ENCODE results near the gene NMBR.
"Not testable (repeated sequence)": the region's sequence is repeated elsewhere in the genome, so short reads cannot be mapped to it uniquely, and the experiment has no call there.

Gene NMBR

DNA sequence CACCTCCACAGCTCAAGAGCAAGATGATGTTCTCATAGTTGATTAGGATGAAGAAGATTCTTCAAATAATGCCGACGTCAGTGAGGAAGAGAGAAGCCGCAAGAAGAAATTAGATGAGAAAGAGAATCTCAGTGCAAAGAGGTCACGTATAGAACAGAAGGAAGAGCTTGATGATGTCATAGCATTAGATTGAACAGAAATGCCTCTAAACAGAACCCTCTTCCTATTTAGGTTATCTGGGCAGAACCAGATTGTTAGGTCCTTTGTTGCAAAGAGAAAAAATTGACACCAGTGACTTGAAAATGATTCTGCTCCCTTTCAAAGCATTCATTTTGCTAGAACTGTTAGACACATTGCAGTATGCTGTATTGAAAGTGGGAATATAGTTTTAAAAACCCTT, 84.1 kb downstream of the NMBR start:
- DNase-seq (ENCODE audit: low read depth in 3 of 3, low spot score in 1 of 3), result not testable (repeated sequence)

- no peak for DNase-seq (ENCODE audit: low read depth in 3 of 3, low spot score in 1 of 3)
These were observed 88.2 kb downstream of the NMBR start for GRCh38 chr6:142058551-142059290.

DNA sequence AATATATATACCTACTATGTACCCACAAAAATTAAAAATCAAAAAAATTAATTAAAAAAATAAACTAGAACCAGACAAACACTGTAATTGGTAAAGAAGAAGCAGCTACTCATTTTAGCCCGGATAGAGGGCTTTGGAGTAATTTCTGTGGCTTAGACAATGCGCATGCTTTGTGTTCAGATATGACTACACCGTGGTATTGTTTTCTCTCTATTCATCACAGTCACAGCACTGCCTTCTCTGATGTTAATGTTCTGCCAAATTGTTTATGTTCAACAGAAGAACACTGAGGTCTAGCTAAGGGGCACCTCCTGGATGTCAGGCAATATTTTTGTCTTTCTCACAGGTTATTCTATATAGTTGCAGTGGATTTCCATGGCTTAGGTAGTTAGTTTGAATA, 91.7 kb downstream of the NMBR start:
- no peak for DNase-seq (ENCODE audit: low read depth in 3 of 3, low spot score in 1 of 3)

DNA sequence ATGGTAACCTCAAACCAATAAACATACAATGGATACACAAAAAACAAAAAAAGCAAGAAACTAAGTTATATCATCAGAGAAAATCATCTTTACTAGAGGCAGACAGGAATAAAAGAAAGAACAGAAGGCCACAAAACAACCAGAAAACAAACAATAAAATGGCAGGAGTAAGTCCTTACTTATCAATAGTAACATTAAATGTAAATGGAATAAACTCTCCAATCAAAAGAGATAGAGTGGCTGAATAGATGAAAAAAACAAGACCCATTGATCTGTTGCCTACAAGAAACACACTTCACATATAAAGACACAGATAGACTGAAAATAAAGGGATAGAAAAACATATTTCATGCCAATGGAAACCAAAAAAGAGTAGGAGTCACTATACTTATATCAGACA, 95.5 kb downstream of the NMBR start:
- no peak for DNase-seq (ENCODE audit: low read depth in 3 of 3, low spot score in 1 of 3)

- DNase-seq (ENCODE audit: low read depth in 3 of 3, low spot score in 1 of 3), result no peak
These were observed 98.3 kb downstream of the NMBR start for GRCh38 chr6:142048593-142048980.

DNA sequence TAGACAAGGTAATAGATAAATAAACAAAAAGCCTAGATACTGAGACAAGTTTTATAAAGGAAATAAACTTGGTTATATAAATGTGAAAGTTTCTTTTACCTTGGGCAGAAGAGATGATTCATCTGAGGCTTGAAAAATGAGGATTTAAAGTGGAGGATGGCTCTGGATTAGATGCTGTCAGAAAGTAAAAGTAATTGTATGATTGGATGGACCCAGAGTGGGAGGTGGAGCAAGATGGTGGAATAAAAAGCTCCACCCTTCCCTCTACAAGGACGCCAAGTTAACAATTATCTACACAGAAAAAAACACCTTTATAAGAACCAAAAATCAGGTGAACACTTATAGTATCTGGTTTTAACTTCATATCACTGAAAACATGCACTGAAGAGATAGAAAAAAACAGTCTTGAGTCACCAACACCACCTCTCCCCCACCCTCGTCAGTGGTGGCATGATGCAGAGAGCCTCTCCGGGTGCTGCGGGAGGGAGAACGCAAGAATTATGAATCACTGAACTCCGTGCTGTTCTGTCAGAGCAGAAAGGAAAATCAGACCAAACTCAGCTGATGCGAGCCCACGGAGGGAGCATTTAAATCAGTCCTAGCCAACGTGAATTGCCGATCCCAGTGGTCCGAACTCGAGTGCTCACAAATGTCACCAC, 98.9 kb downstream of the NMBR start:
- no peak for DNase-seq (ENCODE audit: low read depth in 3 of 3, low spot score in 1 of 3)

DNA sequence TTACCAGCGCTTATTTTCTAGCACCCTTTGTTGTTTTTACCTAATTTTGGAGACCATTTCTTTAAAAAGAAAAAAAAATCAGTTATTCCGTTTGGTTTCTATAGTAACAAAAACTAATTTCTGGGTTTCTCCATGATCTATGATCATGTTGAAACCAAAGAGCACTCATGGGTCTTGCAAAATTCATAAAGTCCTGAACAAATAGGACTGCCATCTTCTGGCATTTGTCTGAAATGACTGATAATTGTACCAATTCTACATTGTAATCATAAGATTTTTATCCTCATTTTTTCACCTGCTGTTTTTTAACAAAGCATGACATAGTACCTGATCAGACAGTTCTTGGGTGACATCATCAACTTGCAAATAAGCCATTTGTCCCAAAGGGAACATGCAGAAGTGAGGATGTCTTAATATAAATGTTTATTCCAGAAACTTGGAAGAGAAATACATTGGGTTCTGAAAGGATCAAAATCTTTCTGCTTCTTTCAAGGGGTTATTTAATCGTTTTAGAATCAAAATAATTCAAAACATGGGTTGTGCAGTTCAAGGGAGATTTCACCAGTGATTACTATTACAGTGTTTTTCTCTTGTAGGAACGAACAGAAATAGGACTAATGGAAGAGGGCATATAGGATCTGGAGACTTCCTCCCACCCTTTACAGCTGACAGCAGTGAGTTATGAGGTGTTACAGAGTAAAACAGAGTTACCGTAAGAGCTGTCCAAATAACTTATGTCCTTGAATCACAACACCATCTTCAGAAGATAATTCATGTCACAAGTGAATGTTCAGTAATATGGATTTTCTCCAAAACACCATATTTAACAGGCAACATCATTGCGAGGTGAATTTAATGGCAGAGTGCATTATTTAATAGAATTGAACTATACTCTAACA, 101.3 kb downstream of the NMBR start:
- no peak for DNase-seq (ENCODE audit: low read depth in 3 of 3, low spot score in 1 of 3)

DNA sequence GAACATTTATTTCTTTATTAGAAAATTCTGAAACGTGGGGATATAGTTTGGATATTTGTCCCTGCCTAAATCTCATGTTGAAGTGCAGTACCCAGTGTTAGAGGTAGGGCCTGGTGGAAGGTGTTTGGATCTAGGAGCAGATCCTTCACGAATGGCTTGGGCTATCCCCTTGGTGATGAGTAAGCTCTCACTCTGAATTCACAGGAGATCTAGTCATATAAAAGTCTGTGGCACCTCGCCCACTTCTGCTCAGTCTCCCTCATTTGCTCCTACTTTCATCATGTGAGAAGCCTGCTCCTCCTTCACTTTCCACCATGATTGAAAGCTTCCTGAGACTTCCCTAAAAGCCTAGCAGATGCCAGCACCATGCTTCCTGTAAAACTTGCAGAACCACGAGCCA, 111.0 kb downstream of the NMBR start:
- DNase-seq (ENCODE audit: low read depth in 3 of 3, low spot score in 1 of 3), result no peak

DNA sequence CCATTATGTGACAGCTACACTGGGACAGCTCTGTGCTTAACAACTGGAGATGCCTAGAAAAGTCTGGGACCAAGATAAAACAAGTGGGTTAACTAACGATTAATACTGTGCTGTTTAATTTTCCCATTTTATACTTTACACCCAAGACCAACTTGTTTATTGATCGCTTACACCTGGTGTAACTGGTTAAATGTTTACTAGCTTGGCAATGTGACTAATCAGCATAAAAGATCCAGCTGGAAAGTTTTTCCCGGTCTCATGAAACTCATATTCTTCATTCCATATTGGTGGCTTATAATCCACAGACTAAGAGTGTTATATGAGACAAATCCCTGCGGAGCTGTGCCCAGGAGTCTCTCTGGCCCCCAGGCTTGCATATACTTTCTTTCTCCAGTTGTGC, 115.9 kb downstream of the NMBR start:
- no peak for DNase-seq (ENCODE audit: low read depth in 3 of 3, low spot score in 1 of 3)

DNA sequence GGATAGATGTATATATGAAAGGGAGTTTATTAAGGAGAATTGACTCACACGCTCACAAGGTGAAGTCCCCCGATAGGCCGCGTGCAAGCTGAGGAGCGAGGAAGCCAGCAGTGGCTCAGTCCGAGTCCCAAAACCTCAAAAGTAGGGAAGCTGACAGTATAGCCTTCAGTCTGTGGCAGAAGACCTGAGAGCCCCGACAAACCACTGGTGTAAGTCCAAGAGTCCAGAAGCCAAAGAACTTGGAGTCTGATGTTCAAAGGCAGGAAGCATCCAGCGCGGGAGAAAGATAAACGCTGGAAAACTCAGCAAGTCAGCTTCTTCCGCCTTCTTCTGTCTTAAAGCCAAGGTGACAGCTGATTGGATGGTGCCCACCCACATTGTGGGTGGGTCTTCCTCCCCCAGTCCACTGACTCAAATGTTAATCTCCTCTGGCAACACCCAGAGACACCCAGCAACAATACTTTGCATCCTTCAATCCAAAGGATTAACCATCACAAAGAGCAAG, 116.8 kb downstream of the NMBR start:
- no peak for DNase-seq (ENCODE audit: low read depth in 3 of 3, low spot score in 1 of 3)

- no peak for DNase-seq (ENCODE audit: low read depth in 3 of 3, low spot score in 1 of 3)
These were observed 118.4 kb downstream of the NMBR start for GRCh38 chr6:142028527-142028926.

DNA sequence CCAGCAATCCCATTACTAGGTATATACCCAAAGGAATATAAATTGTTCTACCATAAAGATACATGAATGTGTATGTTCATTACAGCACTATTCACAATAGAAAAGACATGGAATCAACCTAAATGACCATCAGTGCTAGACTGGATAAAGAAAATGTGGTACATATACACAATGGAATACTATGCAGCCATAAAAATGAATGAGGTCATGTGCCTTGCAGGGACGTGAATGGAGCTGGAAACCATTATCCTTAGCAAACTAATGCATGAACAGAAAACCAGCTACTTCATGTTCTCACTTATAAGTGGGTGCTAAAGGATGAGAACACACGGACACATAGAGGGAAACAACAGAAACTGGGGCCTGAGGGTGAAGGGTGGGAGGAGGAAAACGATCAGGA, 119.1 kb downstream of the NMBR start:
- DNase-seq (ENCODE audit: low read depth in 3 of 3, low spot score in 1 of 3), result not testable (repeated sequence)

DNA sequence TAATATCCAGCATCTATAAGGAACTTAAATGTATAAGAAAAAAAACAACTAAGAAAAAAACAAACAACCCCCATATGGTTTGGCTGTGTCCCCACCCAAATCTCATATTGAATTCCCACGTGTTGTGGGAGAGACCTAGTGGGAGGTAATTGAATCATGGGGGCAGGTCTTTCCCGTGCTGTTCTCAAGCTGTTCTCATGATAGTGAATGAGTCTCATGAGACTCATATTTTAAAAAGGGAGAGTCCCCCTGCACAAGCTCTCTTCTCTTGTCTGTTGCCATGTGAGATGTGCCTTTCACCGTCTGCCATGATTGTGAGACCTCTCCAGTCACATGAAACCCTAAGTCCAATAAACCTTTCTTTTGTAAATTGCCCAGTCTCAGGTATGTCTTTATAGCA, 119.8 kb downstream of the NMBR start:
- no peak for DNase-seq (ENCODE audit: low read depth in 3 of 3, low spot score in 1 of 3)

DNA sequence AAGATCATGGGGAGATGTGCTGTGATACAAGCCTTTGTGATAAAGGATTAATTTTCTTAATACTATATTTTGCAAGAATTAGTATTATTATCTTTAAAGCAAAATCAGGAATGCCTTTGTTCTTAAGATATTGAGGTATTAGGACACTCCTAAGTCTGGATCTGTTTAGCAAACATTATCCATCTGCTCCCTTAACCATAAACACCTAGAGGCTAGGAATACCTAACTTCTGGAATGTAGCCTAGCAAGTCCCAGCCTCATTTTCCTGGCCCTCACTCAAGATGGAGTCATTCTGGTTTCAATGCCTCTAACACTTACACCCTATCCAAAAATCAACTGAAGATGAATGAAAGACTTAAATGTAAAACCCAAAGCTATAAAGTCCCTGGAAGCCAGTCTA, 120.5 kb downstream of the NMBR start:
- no peak for DNase-seq (ENCODE audit: low read depth in 3 of 3, low spot score in 1 of 3)

Data from stimulated activated CD4-positive, alpha-beta T cell treated with anti-CD3 and anti-CD28 coated beads, TNF-alpha, amount 100 ng/mL, for 1 hour (primary cell).